NCI-H2029 treated with DMSO at 0.1 percent for 48 hours (cell line): Measurements from ENCODE around the gene WDSUB1.

Experiments
- DNase-seq: peaks from one replicate; lab custom pipeline; 2025; lab: John Stamatoyannopoulos, UW

The WDSUB1 gene

GRCh38 chr2:159285929-159286708 lies at the start of gene WDSUB1:
Gene WDSUB1, minus strand, starts transcription at chr2:159286703. Its CDS starts 3,634 bp downstream, at chr2:159283069.
- no peak for DNase-seq

- no peak for DNase-seq
Observed at GRCh38 chr2:159326569-159327255, 40.2 kb upstream of the WDSUB1 start.

GRCh38 chr2:159322419-159322818 lies 35.9 kb upstream of the WDSUB1 start:
- no peak for DNase-seq

- no peak for DNase-seq
Observed at GRCh38 chr2:159317392-159318088, 31.0 kb upstream of the WDSUB1 start.

- DNase-seq = no peak
Observed at GRCh38 chr2:159307942-159308341, 21.4 kb upstream of the WDSUB1 start.

- DNase-seq = no peak
Observed at GRCh38 chr2:159300586-159300985, 14.1 kb upstream of the WDSUB1 start.

GRCh38 chr2:159298967-159299366 lies 12.5 kb upstream of the WDSUB1 start:
- DNase-seq = no peak

- DNase-seq = no peak
Observed at GRCh38 chr2:159297042-159297707, 10.7 kb upstream of the WDSUB1 start.

GRCh38 chr2:159292157-159292556 lies 5.7 kb upstream of the WDSUB1 start:
- no peak for DNase-seq

- peak; percentile 46 for DNase-seq
Observed at GRCh38 chr2:159290289-159290907, 3.9 kb upstream of the WDSUB1 start.

GRCh38 chr2:159287733-159288132 lies 1.2 kb upstream of the WDSUB1 start:
- DNase-seq = no peak

- peak; percentile 87 for DNase-seq
Observed at GRCh38 chr2:159286709-159287441, 372 bp upstream of the WDSUB1 start.

- DNase-seq = no peak
Observed at GRCh38 chr2:159285433-159285832, 1.1 kb downstream of the WDSUB1 start.

- no peak for DNase-seq
Observed at GRCh38 chr2:159283529-159283928, 3.0 kb downstream of the WDSUB1 start.

GRCh38 chr2:159281002-159281401 lies 5.5 kb downstream of the WDSUB1 start:
- no peak for DNase-seq

GRCh38 chr2:159279700-159280099 lies 6.8 kb downstream of the WDSUB1 start:
- DNase-seq = no peak

- no peak for DNase-seq
Observed at GRCh38 chr2:159275111-159275510, 11.4 kb downstream of the WDSUB1 start.

GRCh38 chr2:159272156-159272555 lies 14.3 kb downstream of the WDSUB1 start:
- DNase-seq = no peak

- DNase-seq = no peak
Observed at GRCh38 chr2:159270744-159271379, 15.6 kb downstream of the WDSUB1 start.

GRCh38 chr2:159267921-159268320 lies 18.6 kb downstream of the WDSUB1 start:
- no peak for DNase-seq

- no peak for DNase-seq
Observed at GRCh38 chr2:159266554-159266953, 19.9 kb downstream of the WDSUB1 start.
